Testis (tissue), 3 donors: ENCODE measurements around the gene SNAP25. TPM values are rescaled to one million over a fixed set of nuclear protein-coding genes. Genes with fewer than 3 reads are reported as not detected.

ENCODE experiments used
- DNase-seq: peaks from one replicate; pipeline ENCODE4 v3.0.0-alpha.2; 2019
- H3K27ac ChIP-seq, 2 donors: fragments of 200-600 bp; sonication (generic); one replicate each; pipeline ENCODE4 v1.5.1; 2019
- H3K27me3 ChIP-seq: fragments of 200-600 bp; sonication (generic); one replicate; pipeline ENCODE4 v1.5.1; 2019
- H3K36me3 ChIP-seq: fragments of 200-600 bp; sonication (generic); one replicate; pipeline ENCODE4 v1.5.1; 2017; ENCODE audit warnings: low read depth; ENCODE audit errors: missing control alignments
- H3K4me1 ChIP-seq: fragments of 200-600 bp; sonication (generic); one replicate; pipeline ENCODE4 v1.5.1; 2019
- H3K4me3 ChIP-seq, 2 donors: fragments of 200-600 bp; sonication (generic); one replicate each; pipeline ENCODE4 v1.5.1; 2017 to 2019
- H3K9me3 ChIP-seq: fragments of 200-600 bp; sonication (generic); one replicate; pipeline ENCODE4 v1.5.1; 2017
- POLR2A ChIP-seq: fragments of 450-650 bp; IDR thresholded peaks from one replicate; pipeline ENCODE4 v1.6.1; 2017; ENCODE audit warnings: antibody characterized with exemption, mild to moderate bottlenecking, moderate library complexity
- WGBS, 2 donors: methylation state at CpG; one replicate each; pipeline ENCODE4 v1.1.5; 2018; 5-methylcytosine and 5-hydroxymethylcytosine counted together
- intact Hi-C: fragments of 100-400 bp; cut with DNase I; formaldehyde crosslinking; loops from one replicate; pipeline ENCODE4 v1.15.1; 2023; ENCODE audit warnings: low total_unique reads
- polyA plus RNA-seq: library from polyadenylated mRNA; stranded (reverse); fragments of 350-450 nt; fragmentation: Illumina TruSeq; extraction: RNeasy Lipid Tissue Mini Kit (QIAGEN cat#74804); gene quantifications from one replicate; pipeline ENCODE4 v1.2.3, GENCODE V29; 2014; ENCODE audit warnings: low read depth, low replicate concordance; ENCODE audit not compliant: insufficient read depth
- total RNA-seq, 2 donors: library from RNA; depleted of rRNA; stranded (reverse); fragments of >200 nt; gene quantifications; one replicate each; pipeline ENCODE4 v1.2.3, GENCODE V29; 2016
- TF ChIP-seq, protein P1 (sequence below), 3 experiments: fragments of 450-650 bp in 2 of 3; fragments of 200-600 bp in 1 of 3; sonication (generic) in 1 of 3; IDR thresholded peaks; one replicate each; pipeline ENCODE4 v1.5.1; 2016 to 2019; ENCODE audit warnings: antibody characterized with exemption in 3 of 3, mild to moderate bottlenecking in 2 of 3, moderate library complexity in 1 of 3

Gene SNAP25
- total and polyA plus RNA-seq, 3 donors from 2014 or later = 8.0 to 13.7 (median 11.3) TPM

DNA sequence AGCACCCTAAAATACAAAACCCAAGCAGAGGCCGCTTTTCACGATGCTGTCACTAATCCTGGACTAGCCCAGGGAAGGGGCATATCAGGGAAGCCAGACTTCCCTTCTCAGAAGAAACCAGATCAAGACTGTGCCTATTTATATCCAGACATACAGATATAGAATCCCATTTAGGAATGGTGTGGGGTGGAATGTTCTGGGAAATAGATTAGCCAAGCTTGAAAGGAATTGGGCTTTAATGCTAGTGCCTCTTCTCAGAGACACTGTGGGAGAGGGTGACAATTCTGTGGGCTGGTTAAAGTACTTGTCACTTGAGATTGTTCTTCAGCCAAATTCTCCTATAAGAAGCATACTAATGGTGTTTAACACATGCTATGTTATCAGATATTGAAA is 45.5 kb downstream of the SNAP25 start:
- Histone ChIP-seq H3K4me1 (no peaks in the 10 kb centered on the region), H3K27ac (no peak overlapping the region), H3K27me3 (no peaks in the 10 kb centered on the region), H3K9me3 (no peaks in the 10 kb centered on the region), H3K36me3 (no peaks in the 10 kb centered on the region), H3K4me3 (no peak overlapping the region)
- DNase-seq = no peak
- TF ChIP-seq, protein P1, sequence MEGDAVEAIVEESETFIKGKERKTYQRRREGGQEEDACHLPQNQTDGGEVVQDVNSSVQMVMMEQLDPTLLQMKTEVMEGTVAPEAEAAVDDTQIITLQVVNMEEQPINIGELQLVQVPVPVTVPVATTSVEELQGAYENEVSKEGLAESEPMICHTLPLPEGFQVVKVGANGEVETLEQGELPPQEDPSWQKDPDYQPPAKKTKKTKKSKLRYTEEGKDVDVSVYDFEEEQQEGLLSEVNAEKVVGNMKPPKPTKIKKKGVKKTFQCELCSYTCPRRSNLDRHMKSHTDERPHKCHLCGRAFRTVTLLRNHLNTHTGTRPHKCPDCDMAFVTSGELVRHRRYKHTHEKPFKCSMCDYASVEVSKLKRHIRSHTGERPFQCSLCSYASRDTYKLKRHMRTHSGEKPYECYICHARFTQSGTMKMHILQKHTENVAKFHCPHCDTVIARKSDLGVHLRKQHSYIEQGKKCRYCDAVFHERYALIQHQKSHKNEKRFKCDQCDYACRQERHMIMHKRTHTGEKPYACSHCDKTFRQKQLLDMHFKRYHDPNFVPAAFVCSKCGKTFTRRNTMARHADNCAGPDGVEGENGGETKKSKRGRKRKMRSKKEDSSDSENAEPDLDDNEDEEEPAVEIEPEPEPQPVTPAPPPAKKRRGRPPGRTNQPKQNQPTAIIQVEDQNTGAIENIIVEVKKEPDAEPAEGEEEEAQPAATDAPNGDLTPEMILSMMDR (IDR thresholded peaks at IDR 0.05) = no peak
- TF ChIP-seq POLR2A = no peak
- intact Hi-C loops = no loop called here
- 78 to 91% methylated on average over 2 of the region's 2 CpGs for WGBS, 2 donors

DNA sequence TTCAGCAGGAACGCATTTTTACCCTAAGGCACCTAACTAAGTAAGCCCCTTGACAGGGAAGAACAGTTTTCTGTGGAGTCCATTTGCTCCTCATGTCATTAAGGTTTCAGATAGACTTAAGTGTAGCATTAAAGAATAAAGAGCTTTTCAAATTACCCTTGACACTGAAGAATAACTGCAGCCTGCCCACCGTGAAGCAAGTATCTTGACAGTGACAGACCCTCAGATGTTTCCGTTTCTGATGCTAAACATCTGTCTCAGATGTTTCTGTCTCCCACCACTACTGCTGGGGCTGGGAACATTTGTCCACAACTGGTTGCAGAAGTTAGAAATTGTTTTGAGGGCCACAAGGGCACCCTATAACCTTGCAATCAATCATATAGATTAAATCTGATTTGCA is 50.0 kb downstream of the SNAP25 start:
- intact Hi-C loops = no loop called here
- DNase-seq = no peak
- no peak overlapping the region for H3K27ac ChIP-seq

DNA sequence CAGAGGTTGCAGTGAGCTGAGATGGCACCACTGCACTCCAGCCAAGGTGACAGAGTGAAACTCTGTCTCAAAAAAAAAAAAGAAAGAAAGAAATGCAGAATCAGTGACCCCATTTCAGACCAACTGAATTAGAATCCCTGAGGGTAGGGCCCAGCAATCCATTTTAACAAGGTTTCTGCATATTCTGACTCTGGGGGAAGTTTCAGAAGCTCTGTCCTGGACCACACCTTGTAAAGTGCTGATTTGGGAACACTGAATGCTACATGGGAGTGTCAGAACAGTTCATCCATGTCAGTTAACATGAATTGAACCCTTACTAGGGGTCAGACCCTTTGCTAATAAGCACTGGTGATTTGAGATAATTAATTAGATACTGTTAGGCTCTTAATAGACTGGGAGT is 52.0 kb downstream of the SNAP25 start:
- TF ChIP-seq, protein P1 (IDR thresholded peaks at IDR 0.05) = no peak
- TF ChIP-seq POLR2A = no peak
- no peaks in the 10 kb centered on the region for H3K27me3 ChIP-seq

More for the DNA sequence above, 50.0 kb downstream of the SNAP25 start:
- H3K4me1 ChIP-seq = no peaks in the 10 kb centered on the region
- 84 to 88% methylated on average over 3 of the region's 3 CpGs for WGBS, 2 donors
- H3K36me3 ChIP-seq = no peaks in the 10 kb centered on the region
- H3K9me3 ChIP-seq = no peaks in the 10 kb centered on the region
- no peak overlapping the region for H3K4me3 ChIP-seq
- TF ChIP-seq, protein P1 (IDR thresholded peaks at IDR 0.05) = no peak
- TF ChIP-seq POLR2A = no peak
- no peaks in the 10 kb centered on the region for H3K27me3 ChIP-seq

DNA sequence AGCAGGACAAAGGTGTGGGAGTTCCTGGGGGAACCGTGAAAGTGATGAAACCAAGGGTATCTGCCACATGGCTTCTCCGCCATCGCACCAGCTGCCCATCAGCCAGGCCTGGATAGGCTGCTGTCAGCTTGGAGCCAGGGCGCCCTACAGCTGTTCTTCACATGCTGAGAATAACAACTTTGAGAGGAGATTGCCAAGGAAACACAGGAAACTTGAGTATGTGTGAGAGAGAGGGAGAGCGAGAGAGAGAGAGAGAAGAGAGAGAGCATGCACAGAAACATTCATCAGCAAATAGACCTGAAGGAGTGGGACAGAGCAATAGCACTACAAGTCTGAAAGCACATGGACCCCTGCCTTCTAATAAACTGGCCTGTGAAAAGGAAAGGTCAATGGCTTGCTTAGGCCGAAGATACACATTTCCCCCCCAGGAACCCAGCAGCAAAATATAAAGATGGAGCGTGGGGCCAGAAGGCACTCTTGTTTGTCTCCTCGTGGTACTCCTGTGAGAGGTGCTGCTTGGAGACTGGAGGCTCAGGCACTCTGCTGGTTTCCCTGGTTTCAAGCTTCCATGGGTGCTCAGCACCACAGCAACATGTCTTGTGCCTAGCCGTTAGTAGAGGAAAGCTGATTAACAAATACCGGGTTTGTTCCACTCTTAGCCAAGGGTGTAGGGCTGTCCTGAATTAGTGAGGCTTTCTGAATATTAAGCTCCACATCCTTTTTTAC is 53.0 kb downstream of the SNAP25 start:
- TF ChIP-seq, protein P1 (IDR thresholded peaks at IDR 0.05) = no peak
- TF ChIP-seq POLR2A = no peak
- no peaks in the 10 kb centered on the region for H3K36me3 ChIP-seq
- H3K27me3 ChIP-seq = no peaks in the 10 kb centered on the region
- H3K9me3 ChIP-seq = no peaks in the 10 kb centered on the region
- intact Hi-C loops = no loop called here
- DNase-seq = no peak
- H3K4me3 ChIP-seq = no peak overlapping the region
- H3K4me1 ChIP-seq = no peaks in the 10 kb centered on the region
- H3K27ac ChIP-seq = no peak overlapping the region
- 86 to 87% methylated on average over 9 to 10 of the region's 10 CpGs for WGBS, 2 donors

More for the DNA sequence above, 52.0 kb downstream of the SNAP25 start:
- Histone ChIP-seq H3K4me1 (no peaks in the 10 kb centered on the region), H3K9me3 (no peaks in the 10 kb centered on the region), H3K36me3 (no peaks in the 10 kb centered on the region), H3K4me3 (no peak overlapping the region), H3K27ac (no peak overlapping the region)
- intact Hi-C loops = no loop called here
- no peak for DNase-seq
